ENCODE results near the gene ZBTB9.

DNA sequence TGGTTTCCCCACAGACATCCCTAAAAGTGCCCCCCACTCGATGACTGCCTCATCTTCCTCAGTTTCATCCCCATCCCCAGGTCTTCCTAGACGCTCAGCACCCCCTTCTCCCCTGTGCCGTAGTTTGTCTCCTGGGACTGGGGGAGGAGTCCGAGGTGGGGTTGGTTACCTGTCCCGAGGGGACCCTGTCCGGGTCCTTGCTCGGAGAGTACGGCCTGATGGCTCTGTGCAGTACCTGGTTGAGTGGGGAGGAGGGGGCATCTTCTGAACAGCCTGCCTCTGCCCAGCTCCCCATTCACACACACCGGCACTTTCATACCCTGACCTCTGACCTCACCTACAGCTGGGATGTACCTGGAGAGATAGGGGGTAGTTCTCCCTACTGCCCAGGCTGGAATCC lies 38.5 kb upstream of the ZBTB9 start:
- TF ChIP-seq POLR2A (IDR thresholded peaks at IDR 0.05; ENCODE audit: low read length), result no peak
- no peak for TF ChIP-seq GATA1 (IDR thresholded peaks at IDR 0.05; ENCODE audit: low read depth, low read length)
